HTR-8/SVneo (cell line): ENCODE results near the gene TMEM267.
"Not testable (repeated sequence)": the region's sequence is repeated elsewhere in the genome, so short reads cannot be mapped to it uniquely, and the experiment has no call there.

ENCODE experiments used
- DNase-seq: peaks from one replicate; pipeline ENCODE4 v3.0.0; 2011; ENCODE audit warnings: low spot score, mixed read lengths; ENCODE audit not compliant: insufficient read length
- FAIRE-seq: peaks from 2 replicates; lab custom pipeline; 2011; peaks lifted over from hg19 to GRCh38; lab: Jason Lieb, UNC

Gene TMEM267

GRCh38 chr5:43412156-43412555 lies 71.5 kb downstream of the TMEM267 start, which contains the start of gene CCL28:
TSS of gene CCL28 (minus strand) at chr5:43412391. CDS start at chr5:43412316, 75 bp downstream.
- no peak for DNase-seq
- no peak for FAIRE-seq

GRCh38 chr5:43411495-43411894 lies 72.2 kb downstream of the TMEM267 start:
- DNase-seq = no peak
- no peak for FAIRE-seq

- no peak for FAIRE-seq
- no peak for DNase-seq
These were observed 73.3 kb downstream of the TMEM267 start for GRCh38 chr5:43410414-43410813.

- DNase-seq (no peak), FAIRE-seq (no peak)
These were observed 73.8 kb downstream of the TMEM267 start for GRCh38 chr5:43409809-43410271.

GRCh38 chr5:43402524-43403066 lies 81.1 kb downstream of the TMEM267 start:
- not testable (repeated sequence) for FAIRE-seq, DNase-seq

GRCh38 chr5:43401827-43402226 lies 81.8 kb downstream of the TMEM267 start:
- FAIRE-seq (no peak), DNase-seq (peak; percentile 43)

- FAIRE-seq = no peak
- DNase-seq = peak; percentile 50
These were observed 83.6 kb downstream of the TMEM267 start for GRCh38 chr5:43400082-43400481.

DNA sequence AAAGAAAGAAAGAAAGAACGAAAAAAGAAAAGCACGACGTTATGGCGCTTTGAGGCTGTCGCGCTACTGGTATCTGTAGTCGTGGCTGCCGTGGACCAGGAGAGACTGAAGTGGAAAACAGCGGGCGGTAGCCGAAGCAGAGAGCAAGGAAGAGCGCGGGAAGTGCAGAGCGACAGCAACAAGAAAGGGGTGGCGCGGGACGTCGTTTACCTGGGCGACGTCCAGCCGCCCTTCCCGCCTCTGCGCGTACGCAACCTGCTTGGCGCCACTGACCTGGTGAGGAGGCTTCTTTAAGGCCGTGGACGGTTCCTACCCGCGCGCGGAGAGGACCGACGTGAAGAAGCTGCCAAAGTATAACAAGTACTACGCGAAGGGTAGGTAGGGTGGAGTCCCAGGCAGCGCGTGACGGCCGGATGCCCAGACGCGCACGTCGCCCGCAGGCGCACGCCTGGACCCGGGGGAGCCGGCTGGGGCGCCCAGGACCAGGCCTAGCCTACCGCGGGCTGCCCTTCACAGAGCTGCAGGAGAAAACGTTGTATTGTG lies 86.8 kb downstream of the TMEM267 start:
- FAIRE-seq (no peak), DNase-seq (no peak)
